ENCODE measurements around the gene CTBP2. TPM values are rescaled to one million over a fixed set of nuclear protein-coding genes. Genes with fewer than 3 reads are reported as not detected.

The CTBP2 gene
- total RNA-seq (2013; cell fraction: nucleolus; rRNA removed) = 1.0 and 2.1 TPM in 2 replicates
- total RNA-seq (2014; rRNA removed) = 0.05 and 0.28 TPM in 2 replicates
- total RNA-seq (2014; rRNA removed; fragmentation: Illumina TruSeq; extraction: Trizol) = 0.14 TPM in 1 of 2 replicates, not detected in the other
- total RNA-seq (2021) = 0.56 and 0.72 TPM in 2 replicates
- 0.05 TPM for polyA plus RNA-seq (2011; ENCODE audit: low read depth)
- polyA plus RNA-seq (2011; rRNA removed) = 0.01 and 0.03 TPM in 2 replicates
- polyA plus RNA-seq (2011; cell fraction: cytosol; rRNA removed) = 0.03 and 0.05 TPM in 2 replicates
- polyA plus RNA-seq (2011; cell fraction: nucleus; rRNA removed) = 0.03 and 0.13 TPM in 2 replicates
- polyA plus RNA-seq (2012) = 0.21 and 0.53 TPM in 2 replicates
- polyA plus RNA-seq (2014; fragmentation: Illumina TruSeq; extraction: Trizol) = 0.04 and 0.21 TPM in 2 replicates
- under 1 TPM; 0.02 TPM for polyA plus RNA-seq (2014; fragmentation: Nextera tagmentation; extraction: Ambion mirVana)
- not detected in 2 replicates for polyA plus RNA-seq (2014; rRNA removed)
- under 1 TPM; 0.08 to 0.20 TPM for polyA plus RNA-seq (2016; fragmentation: Nextera tagmentation; extraction: Ambion mirVana)
- 0.05 TPM in 1 of 2 replicates, not detected in the other for polyA minus RNA-seq (2011; rRNA and poly(A)+ RNA removed)
- 0.94 and 2.0 TPM in 2 replicates for polyA minus RNA-seq (2011; cell fraction: cytosol; rRNA and poly(A)+ RNA removed)
- under 0.01 and 0.19 TPM in 2 replicates for polyA minus RNA-seq (2011; cell fraction: nucleus; rRNA and poly(A)+ RNA removed)
- Bru-seq, nascent RNA = percentile 12 among the genes with signal in this experiment
- BruChase-seq, experiment 1, labeled RNA remaining after a 6-hour chase = percentile 16 among the genes with signal in this experiment
- percentile 23 among the genes with signal in this experiment for BruChase-seq, experiment 2, labeled RNA remaining after a 2-hour chase
- long read RNA-seq, experiment 1 = 0 reads
- long read RNA-seq, experiment 2, partial matches to known transcripts = 0 of 2 reads
- long read RNA-seq, experiment 2, other reads (novel, unspliced or antisense) = 2 of 2 reads

DNA sequence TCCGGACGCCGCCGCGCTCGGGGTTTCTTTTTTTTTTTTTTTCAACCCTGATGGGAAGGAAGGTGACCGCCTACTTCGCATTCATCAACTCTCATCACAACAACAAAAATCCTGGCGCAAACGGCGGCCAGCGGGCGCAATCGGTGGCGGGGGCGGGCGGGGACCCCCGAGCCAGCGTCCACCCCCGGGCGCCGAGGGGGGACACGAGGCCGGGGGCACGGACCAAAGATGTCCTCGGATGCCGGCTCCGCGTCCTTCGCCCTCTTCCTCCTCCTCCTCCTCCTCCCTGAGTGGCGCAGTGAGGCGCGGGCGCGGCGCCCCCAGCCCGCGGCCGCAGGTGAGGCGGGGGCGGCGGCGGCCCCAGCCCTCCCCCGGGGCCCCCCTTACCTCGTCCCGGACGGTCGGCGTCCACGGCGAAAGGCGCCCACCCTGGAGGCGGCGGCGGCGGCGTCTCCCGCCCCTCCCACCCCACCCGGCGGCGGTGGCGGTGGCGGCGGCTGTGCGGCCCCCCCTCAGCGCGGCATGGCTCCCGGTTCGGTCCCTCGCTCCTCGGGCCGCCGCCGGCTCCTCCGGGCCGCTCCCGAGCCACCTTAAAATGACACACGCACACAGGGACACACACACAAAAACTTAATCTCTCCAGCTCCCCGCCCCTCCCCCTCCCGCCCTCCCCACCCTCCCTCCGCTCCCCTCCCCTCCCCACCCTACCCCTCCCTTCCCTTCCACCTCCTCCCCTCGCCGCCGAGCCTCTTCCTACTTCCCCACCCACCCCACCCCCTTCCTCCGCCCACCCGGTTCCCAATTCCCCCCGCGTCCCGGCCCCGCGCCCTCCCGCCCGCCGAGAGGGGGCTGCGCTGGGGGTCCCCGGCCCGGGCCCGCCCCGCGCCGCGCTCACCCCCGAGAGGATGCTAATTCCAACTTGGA is at the start of gene CTBP2:
Gene CTBP2 (minus strand): TSS at position 632 of the 924 bp plus-strand sequence.
- SMC1A ChIA-PET (ENCODE audit: uncharacterized antibody, unreplicated experiment) = no interaction called here
- WGBS (ENCODE audit: insufficient coverage, insufficient replicate concordance, low lambda C conversion rate, missing lambda C conversion rate) = 3% methylated on average over 20 of the region's 103 CpGs
- Histone ChIP-seq H3K4me2 (ENCODE audit: control insufficient read depth, insufficient read depth) (peak within 1 kb of the TSS; percentile 42; the same call in 1 of the 2 replicates), H3K9ac (ENCODE audit: control insufficient read depth, insufficient read depth, low read length) (no peak within 1 kb of the TSS), H3K9me3 (replicated peaks; ENCODE audit: control insufficient read depth, insufficient read depth, low read length) (no peaks in the 10 kb centered on the region; the same call in 2 of the 3 replicates), H3K36me3 (ENCODE audit: control insufficient read depth in 2 of 2, insufficient read depth in 2 of 2, low read length in 1 of 2) (no peaks in the 10 kb centered on the region), H3K4me3 (no peak within 1 kb of the TSS), H2AFZ (ENCODE audit: control insufficient read depth, low read depth, low read length) (no peak within 1 kb of the TSS), H4K20me1 (ENCODE audit: control insufficient read depth, insufficient read depth) (no peaks in the 10 kb centered on the region), H3K4me1 (ENCODE audit: control insufficient read depth, insufficient read depth, low read length) (no peaks in the 10 kb centered on the region), H3K79me2 (ENCODE audit: control insufficient read depth, insufficient read depth, low read length) (no peaks in the 10 kb centered on the region), H3K27ac (ENCODE audit: control insufficient read depth, insufficient read depth) (no peak within 1 kb of the TSS), H3K27me3 (replicated peaks in 1 of 2; ENCODE audit: control insufficient read depth in 2 of 2, insufficient read depth in 2 of 2, low read length in 1 of 2) (peaks cover 0 to 11% of the 10 kb centered on the region in 2 experiments; a peak in 2 of 4 replicates)
- POLR2A ChIA-PET = no interaction called here
- RAD21 ChIA-PET (ENCODE audit: unreplicated experiment) = no interaction called here
- in situ Hi-C loops (cut with MboI) (no loop called here), intact Hi-C loops (cut with micrococcal nuclease; ENCODE audit: unreplicated experiment) (no loop called here)
- BruUV-seq (replicated peaks) = no TSS peak
- FAIRE-seq = no peak
- TF ChIP-seq SMARCA5 (IDR thresholded peaks at IDR 0.05) (no peak), LARP7 (IDR thresholded peaks at IDR 0.05) (no peak), SMC3 (IDR thresholded peaks at IDR 0.05; ENCODE audit: borderline replicate concordance, low read length) (no peak), HCFC1 (IDR thresholded peaks at IDR 0.05; ENCODE audit: low read length) (no peak), FOXK2 (IDR thresholded peaks at IDR 0.05) (no peak), SREBF1 (IDR thresholded peaks at IDR 0.05; ENCODE audit: low read length) (no peak), CEBPB (IDR thresholded peaks at IDR 0.05; ENCODE audit: borderline replicate concordance in 1 of 2, low read depth in 2 of 2, low read length in 2 of 2) (no peak), CHD4 (IDR thresholded peaks at IDR 0.05) (no peak), SUPT20H (IDR thresholded peaks at IDR 0.05; ENCODE audit: borderline replicate concordance, control insufficient read depth, low read depth, low read length) (no peak)
- TF ChIP-seq, protein P1, sequence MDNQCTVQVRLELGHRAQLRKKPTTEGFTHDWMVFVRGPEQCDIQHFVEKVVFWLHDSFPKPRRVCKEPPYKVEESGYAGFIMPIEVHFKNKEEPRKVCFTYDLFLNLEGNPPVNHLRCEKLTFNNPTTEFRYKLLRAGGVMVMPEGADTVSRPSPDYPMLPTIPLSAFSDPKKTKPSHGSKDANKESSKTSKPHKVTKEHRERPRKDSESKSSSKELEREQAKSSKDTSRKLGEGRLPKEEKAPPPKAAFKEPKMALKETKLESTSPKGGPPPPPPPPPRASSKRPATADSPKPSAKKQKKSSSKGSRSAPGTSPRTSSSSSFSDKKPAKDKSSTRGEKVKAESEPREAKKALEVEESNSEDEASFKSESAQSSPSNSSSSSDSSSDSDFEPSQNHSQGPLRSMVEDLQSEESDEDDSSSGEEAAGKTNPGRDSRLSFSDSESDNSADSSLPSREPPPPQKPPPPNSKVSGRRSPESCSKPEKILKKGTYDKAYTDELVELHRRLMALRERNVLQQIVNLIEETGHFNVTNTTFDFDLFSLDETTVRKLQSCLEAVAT (IDR thresholded peaks at IDR 0.05) = no peak
- TF ChIP-seq, protein P2, sequence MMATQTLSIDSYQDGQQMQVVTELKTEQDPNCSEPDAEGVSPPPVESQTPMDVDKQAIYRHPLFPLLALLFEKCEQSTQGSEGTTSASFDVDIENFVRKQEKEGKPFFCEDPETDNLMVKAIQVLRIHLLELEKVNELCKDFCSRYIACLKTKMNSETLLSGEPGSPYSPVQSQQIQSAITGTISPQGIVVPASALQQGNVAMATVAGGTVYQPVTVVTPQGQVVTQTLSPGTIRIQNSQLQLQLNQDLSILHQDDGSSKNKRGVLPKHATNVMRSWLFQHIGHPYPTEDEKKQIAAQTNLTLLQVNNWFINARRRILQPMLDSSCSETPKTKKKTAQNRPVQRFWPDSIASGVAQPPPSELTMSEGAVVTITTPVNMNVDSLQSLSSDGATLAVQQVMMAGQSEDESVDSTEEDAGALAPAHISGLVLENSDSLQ (IDR thresholded peaks at IDR 0.05) = no peak
- TF ChIP-seq, protein P3, sequence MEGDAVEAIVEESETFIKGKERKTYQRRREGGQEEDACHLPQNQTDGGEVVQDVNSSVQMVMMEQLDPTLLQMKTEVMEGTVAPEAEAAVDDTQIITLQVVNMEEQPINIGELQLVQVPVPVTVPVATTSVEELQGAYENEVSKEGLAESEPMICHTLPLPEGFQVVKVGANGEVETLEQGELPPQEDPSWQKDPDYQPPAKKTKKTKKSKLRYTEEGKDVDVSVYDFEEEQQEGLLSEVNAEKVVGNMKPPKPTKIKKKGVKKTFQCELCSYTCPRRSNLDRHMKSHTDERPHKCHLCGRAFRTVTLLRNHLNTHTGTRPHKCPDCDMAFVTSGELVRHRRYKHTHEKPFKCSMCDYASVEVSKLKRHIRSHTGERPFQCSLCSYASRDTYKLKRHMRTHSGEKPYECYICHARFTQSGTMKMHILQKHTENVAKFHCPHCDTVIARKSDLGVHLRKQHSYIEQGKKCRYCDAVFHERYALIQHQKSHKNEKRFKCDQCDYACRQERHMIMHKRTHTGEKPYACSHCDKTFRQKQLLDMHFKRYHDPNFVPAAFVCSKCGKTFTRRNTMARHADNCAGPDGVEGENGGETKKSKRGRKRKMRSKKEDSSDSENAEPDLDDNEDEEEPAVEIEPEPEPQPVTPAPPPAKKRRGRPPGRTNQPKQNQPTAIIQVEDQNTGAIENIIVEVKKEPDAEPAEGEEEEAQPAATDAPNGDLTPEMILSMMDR (IDR thresholded peaks at IDR 0.05 in 2 of 3, conservative IDR thresholded peaks at IDR 0.05 in 1 of 3; ENCODE audit: control insufficient read depth in 2 of 3, extremely low read depth in 1 of 3, insufficient read depth in 1 of 3, low read depth in 3 of 3, low read length in 3 of 3) = no peak
- no peak for ATAC-seq
- no peak for DNase-seq (ENCODE audit: low read depth, low spot score)
- CTCF ChIA-PET = no interaction called here

Data from GM12878 (cell line).